Spinal cord (tissue), 10 donors: ENCODE measurements around the gene ACSS2. TPM values are rescaled to one million over a fixed set of nuclear protein-coding genes. Genes with fewer than 3 reads are reported as not detected.
"Not testable (repeated sequence)": the region's sequence is repeated elsewhere in the genome, so short reads cannot be mapped to it uniquely, and the experiment has no call there.

Source experiments
- DNase-seq, 6 donors: peaks; one replicate each; pipeline versions ENCODE4 v3.0.0 to v3.0.0-alpha.2; 2013 to 2015; ENCODE audit warnings: low spot score in 6 of 6, low read depth in 4 of 6
- H3K27ac ChIP-seq: one replicate; pipeline ENCODE4 v1.5.1; 2013; ENCODE audit warnings: low read depth, low read length, control low read depth
- H3K27me3 ChIP-seq: one replicate; pipeline ENCODE4 v1.6.1; 2013; ENCODE audit warnings: low read length; ENCODE audit not compliant: control insufficient read depth, insufficient read depth
- H3K36me3 ChIP-seq: one replicate; pipeline ENCODE4 v1.6.1; 2013; ENCODE audit warnings: low read length; ENCODE audit not compliant: control insufficient read depth, insufficient read depth
- H3K4me1 ChIP-seq: one replicate; pipeline ENCODE4 v1.6.1; 2013; ENCODE audit warnings: low read length; ENCODE audit not compliant: control insufficient read depth, insufficient read depth
- H3K4me3 ChIP-seq: one replicate; pipeline ENCODE4 v1.5.1; 2013; ENCODE audit warnings: low read depth, low read length, control low read depth
- H3K9me3 ChIP-seq: one replicate; pipeline ENCODE4 v1.6.1; 2013; ENCODE audit warnings: low read length; ENCODE audit not compliant: control insufficient read depth, insufficient read depth
- WGBS: methylation state at CpG from one replicate; pipeline ENCODE4 v1.1.5; 2013; ENCODE audit warnings: missing lambda C conversion rate; ENCODE audit not compliant: insufficient coverage; 5-methylcytosine and 5-hydroxymethylcytosine counted together
- polyA plus RNA-seq, 2 donors: library from polyadenylated mRNA; unstranded; fragments of 120-200 nt; gene quantifications; one replicate each; pipeline ENCODE4 v1.2.1, GENCODE V29; 2013; ENCODE audit not compliant: insufficient read length in 2 of 2
- total RNA-seq, 2 donors: library from RNA; depleted of rRNA in 1 of 2; stranded (reverse); fragments of 120-200 nt in 1 of 2; fragments of >200 nt in 1 of 2; gene quantifications; one replicate each; pipeline versions ENCODE4 v1.2.3 to v1.2.4, GENCODE V29; 2013 to 2014
- donor health status: healthy.

The ACSS2 gene
- total and polyA plus RNA-seq, 4 donors, result 27.8 to 48.5 (median 36.7) TPM

DNA sequence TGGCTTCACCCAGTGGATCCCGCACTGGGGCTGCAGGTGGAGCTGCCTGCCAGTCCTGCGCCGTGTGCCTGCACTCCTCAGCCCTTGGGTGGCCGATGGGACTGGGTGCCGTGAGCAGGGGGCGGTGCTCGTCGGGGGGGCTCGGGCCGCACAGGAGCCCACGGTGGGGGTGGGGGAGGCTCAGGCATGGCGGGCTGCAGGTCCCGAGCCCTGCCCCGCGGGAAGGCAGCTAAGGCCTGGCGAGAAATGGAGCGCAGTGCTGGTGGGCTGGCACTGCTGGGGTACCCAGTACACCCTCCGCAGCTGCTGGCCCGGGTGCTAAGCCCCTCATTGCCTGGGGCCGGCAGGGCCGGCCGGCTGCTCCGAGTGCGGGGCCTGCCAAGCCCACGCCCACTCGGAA, 22.3 kb downstream of the ACSS2 start:
- H3K36me3 ChIP-seq, H3K4me3 ChIP-seq, H3K27ac ChIP-seq, DNase-seq, H3K9me3 ChIP-seq, H3K27me3 ChIP-seq, H3K4me1 ChIP-seq: not testable (repeated sequence)
- 97% methylated on average over 17 of the region's 26 CpGs for WGBS

DNA sequence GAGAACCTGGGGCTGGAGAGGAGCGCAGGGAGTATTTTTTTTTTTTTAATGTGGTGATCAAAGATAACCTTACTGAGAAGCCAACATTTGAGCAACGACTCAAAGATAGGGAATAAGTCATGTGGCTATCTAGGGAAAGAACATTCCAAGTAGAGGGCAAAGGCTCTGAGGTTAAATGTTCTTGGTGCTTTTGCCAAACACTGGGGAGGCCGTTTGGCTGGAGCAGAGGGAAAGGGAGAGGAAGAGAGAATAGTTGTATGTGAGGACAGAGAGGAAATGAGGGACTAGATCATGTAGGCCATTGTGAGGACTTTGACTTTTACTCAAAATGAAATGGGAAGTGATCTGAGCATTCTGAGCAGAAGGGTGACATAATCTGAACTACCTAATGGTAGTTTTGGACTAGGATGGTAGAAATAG, 27.8 kb downstream of the ACSS2 start:
- Histone ChIP-seq H3K36me3 (no peaks in the 10 kb centered on the region), H3K9me3 (no peaks in the 10 kb centered on the region), H3K4me1 (no peaks in the 10 kb centered on the region), H3K27me3 (no peaks in the 10 kb centered on the region), H3K4me3 (no peak overlapping the region), H3K27ac (no peak overlapping the region)
- no peak for DNase-seq
- WGBS, result 93% methylated on average over 3 of the region's 3 CpGs

DNA sequence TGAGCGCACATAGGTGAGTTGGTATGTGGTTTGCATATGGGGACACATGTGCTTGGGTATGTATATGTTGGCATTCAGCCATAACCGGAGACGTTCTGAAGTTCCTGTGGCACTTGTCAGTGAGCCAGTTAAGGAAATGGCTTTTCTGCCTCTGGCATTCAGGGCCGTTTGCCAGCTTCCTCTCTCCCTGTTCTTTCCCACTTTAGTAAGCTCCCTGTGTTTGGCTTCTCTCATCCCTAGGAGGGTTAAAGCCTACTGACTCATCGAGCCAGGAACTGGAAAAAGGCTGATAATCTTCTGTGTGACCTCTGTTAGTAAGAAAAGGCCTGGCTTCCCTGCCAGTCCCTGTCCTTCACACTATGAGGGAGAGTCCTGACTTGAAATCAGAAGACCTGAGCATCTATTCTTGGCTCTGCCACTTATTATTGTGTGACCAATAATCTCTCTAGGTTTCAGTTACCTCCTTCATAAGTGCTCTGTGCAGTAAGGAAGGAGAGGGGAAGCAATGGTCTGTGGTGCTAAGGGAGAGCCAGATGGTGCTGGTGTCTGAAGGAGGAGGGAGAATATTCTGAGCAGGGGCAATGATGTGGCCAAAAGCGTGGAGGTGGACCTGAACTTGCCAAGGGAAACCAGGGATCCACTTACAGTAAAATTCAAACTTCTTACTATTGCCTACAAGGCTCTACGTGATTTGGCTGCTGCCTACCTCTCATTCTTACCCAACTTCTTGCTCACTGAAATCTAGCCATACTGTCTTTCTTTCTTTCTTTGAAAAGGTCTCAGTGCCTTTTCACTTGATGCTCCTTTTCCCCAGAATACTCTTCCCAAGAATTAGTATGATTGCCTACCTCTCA, 31.4 kb downstream of the ACSS2 start:
- no peak overlapping the region for H3K4me3 ChIP-seq
- no peaks in the 10 kb centered on the region for H3K36me3 ChIP-seq
- WGBS, result 43% methylated on average over 3 of the region's 7 CpGs
- H3K4me1 ChIP-seq, result no peaks in the 10 kb centered on the region
- DNase-seq, result peak in 4 of 6 donors; percentile 9 to 82 (median 30)
- H3K27me3 ChIP-seq, result no peaks in the 10 kb centered on the region
- no peak overlapping the region for H3K27ac ChIP-seq
- no peaks in the 10 kb centered on the region for H3K9me3 ChIP-seq

DNA sequence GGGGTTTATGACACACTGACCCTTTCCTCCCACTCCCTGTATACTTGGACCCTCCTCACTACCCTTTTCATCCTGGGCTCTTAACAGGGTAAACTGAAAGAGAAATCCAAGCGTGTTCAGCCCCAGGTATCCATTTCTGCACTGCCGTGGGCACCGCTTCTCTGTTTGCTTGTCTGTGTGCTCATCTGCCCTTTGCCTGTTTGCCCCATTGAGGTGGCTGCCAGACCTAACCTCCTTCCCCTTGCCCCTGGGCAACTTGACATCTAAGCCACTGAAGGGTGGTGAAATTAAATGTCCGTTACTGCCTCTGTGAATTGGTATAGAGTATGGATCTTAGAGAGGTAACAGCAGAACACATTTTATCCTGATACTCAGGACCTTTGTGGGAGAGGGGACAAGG, 38.7 kb downstream of the ACSS2 start:
- no peak overlapping the region for H3K4me3 ChIP-seq
- no peak for DNase-seq
- no peaks in the 10 kb centered on the region for H3K9me3 ChIP-seq
- no peaks in the 10 kb centered on the region for H3K27me3 ChIP-seq
- peaks cover 7% of the 10 kb centered on the region for H3K36me3 ChIP-seq
- no peaks in the 10 kb centered on the region for H3K4me1 ChIP-seq
- 94% methylated on average over 3 of the region's 4 CpGs for whole genome bisulfite sequencing
- no peak overlapping the region for H3K27ac ChIP-seq

DNA sequence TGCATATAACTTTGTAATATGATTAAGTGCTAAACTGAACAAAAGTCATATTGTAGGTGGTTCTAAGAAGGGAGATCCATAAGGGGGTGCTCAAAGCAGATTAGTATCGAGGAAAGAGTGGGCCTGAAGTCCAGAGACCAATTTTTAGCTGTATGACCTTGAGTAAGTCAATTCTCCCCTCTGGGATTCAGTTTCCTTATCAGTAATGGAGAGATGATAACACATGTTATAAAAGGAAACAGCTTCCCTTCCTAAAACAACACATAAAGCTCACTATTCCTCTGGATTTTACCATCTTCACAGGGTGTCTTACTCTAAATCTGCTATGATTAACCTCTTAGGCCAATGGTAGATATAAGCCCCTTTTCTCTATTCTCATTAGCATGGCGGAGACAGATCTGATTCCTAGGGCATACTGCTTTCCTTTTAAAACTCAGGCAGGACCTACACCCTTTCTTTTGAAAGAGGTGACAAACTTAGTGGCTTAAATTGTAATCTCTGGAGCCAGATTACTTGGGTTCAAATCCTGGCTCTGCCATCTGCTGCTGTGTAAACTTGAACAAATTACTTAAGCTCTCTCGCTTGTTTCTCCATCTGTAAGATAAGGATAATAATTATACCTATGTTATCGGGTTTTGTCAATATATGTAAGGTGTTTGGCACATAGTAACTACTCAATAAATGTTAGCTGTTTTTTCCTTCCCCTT, 39.5 kb downstream of the ACSS2 start:
- peaks cover 12% of the 10 kb centered on the region for H3K36me3 ChIP-seq
- H3K4me1 ChIP-seq, result no peaks in the 10 kb centered on the region
- no peak overlapping the region for H3K27ac ChIP-seq
- no peak for DNase-seq
- H3K27me3 ChIP-seq, result no peaks in the 10 kb centered on the region
- no peak overlapping the region for H3K4me3 ChIP-seq
- 83% methylated on average over 1 of the region's 4 CpGs for WGBS
- no peaks in the 10 kb centered on the region for H3K9me3 ChIP-seq

DNA sequence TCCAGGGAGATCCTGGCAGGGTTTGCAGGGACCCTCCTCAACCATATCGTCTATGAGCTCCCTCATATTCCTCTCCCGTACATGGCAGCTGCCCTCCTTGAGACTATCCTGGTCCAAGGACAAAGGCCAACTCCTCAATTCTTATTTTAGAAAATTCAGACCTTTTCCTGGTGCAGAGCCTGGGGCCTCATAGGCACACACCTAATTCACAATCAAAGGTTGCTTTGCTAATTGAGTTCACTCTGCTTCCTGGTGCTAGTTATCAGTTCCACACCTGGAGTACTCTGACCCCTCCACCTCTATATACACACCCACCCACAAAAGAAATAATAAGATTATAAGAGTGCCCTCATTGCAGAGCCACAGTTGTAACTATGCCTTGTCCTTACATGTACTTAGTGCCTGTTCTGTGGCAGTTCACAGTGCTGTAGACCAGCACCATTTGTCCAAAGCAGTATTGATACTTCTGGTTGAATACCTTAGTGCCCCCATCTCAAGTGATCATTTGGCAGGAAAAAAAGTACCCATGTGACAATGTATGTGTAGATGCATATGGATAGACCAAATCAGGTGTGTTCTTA, 40.5 kb downstream of the ACSS2 start:
- WGBS, result 85% methylated on average over 2 of the region's 2 CpGs
- DNase-seq, result no peak

DNA sequence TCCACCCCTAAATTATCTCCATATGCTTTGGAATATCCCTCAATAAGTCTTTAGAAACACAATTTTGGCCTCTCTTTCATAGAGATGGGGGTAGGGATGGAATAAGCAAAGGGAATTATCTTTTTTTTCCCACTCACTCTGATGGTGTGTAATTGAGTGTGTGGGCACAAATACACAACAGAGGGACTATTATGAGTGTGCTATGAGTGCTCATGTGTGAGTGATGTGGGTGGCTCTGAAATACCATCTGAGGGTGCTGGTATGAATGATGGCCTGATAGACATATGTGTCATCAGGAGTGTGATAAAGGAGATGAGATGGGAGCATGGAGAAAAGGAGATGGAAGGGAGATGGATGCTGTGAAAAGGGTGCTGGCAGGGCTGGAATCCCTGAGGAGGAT, 43.6 kb downstream of the ACSS2 start:
- Histone ChIP-seq H3K4me3 (no peak overlapping the region), H3K4me1 (no peaks in the 10 kb centered on the region), H3K36me3 (peaks cover 16% of the 10 kb centered on the region), H3K9me3 (no peaks in the 10 kb centered on the region), H3K27me3 (no peaks in the 10 kb centered on the region), H3K27ac (no peak overlapping the region)
- no peak for DNase-seq

More for the DNA sequence above, 40.5 kb downstream of the ACSS2 start:
- H3K36me3 ChIP-seq, result peaks cover 17% of the 10 kb centered on the region
- no peaks in the 10 kb centered on the region for H3K9me3 ChIP-seq
- no peak overlapping the region for H3K27ac ChIP-seq
- no peaks in the 10 kb centered on the region for H3K27me3 ChIP-seq
- no peaks in the 10 kb centered on the region for H3K4me1 ChIP-seq
- no peak overlapping the region for H3K4me3 ChIP-seq

DNA sequence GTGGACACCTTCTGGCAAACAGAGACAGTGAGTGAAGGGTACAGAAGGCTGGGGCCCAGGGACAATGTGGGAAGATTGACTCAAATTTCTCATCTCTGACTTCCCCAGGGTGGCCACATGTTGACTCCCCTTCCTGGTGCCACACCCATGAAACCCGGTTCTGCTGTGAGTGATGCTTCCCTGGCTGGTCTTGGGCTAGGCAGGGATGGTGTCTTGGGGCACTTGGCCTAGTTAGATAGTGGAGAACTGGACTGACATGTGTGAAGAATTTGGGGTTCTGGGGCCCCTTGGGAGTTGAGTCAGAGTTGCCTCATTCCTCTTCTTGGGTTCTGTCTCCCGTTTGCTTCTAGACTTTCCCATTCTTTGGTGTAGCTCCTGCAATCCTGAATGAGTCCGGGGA, 45.0 kb downstream of the ACSS2 start:
- Histone ChIP-seq H3K4me3 (no peak overlapping the region), H3K36me3 (peaks cover 24% of the 10 kb centered on the region), H3K27ac (no peak overlapping the region), H3K4me1 (no peaks in the 10 kb centered on the region), H3K27me3 (no peaks in the 10 kb centered on the region), H3K9me3 (no peaks in the 10 kb centered on the region)
- 100% methylated on average over 2 of the region's 3 CpGs for WGBS
- no peak for DNase-seq

DNA sequence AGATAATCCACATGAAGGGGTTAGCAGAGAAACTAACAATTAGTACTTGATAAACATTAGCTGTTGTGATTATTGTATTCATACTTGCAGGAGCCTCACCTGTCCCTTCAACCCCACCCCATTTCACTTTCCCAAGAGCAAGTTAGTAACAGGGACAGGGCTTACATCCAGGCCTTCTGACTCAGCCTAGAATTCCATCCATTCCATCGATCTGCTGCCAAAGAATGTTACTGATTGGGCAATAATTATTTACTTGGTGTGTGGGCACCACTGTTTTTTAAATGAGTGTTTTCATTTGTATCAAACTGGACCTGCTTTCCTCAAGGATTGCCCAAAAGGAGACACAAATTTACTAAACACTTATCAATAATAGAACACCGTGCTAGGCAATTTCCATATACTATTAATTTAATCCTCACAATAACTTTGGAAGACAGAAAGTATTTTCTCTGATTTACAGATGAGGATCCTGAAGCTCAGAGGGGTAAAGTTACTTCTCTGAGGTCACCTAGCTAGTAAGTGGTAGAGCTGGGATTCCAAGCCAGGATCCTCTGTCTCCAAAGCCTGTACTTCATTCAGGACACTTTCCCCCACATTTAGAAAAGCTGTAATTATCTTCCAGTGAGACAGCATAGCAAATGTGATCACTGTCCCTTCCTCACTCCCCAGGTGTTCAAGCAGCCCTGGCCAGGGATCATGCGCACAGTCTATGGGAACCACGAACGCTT, 46.4 kb downstream of the ACSS2 start:
- no peaks in the 10 kb centered on the region for H3K9me3 ChIP-seq
- H3K36me3 ChIP-seq, result peaks cover 36% of the 10 kb centered on the region
- 100% methylated on average over 3 of the region's 5 CpGs for WGBS
- no peaks in the 10 kb centered on the region for H3K4me1 ChIP-seq
- no peak overlapping the region for H3K27ac ChIP-seq
- no peak for DNase-seq
- H3K4me3 ChIP-seq, result no peak overlapping the region
- no peaks in the 10 kb centered on the region for H3K27me3 ChIP-seq
